Measurements from ENCODE around the gene C1GALT1.

The C1GALT1 gene

GRCh38 chr7:7214398-7215347 lies 32.3 kb downstream of the C1GALT1 start:
- no peak overlapping the region for H3K4me3 ChIP-seq (ENCODE audit: low read length)
- no peak for DNase-seq (ENCODE audit: low read depth)
- no peak for TF ChIP-seq CTCF (IDR thresholded peaks at IDR 0.05; ENCODE audit: insufficient read depth, low read depth, low read length, missing control alignments)

GRCh38 chr7:7216279-7216678 lies 33.9 kb downstream of the C1GALT1 start:
- H3K4me3 ChIP-seq (ENCODE audit: low read length): no peak overlapping the region
- no peak for DNase-seq (ENCODE audit: low read depth)
- TF ChIP-seq CTCF (IDR thresholded peaks at IDR 0.05; ENCODE audit: insufficient read depth, low read depth, low read length, missing control alignments): no peak

GRCh38 chr7:7219216-7219615 lies 36.9 kb downstream of the C1GALT1 start:
- no peak for TF ChIP-seq CTCF (IDR thresholded peaks at IDR 0.05; ENCODE audit: insufficient read depth, low read depth, low read length, missing control alignments)
- no peak overlapping the region for H3K4me3 ChIP-seq (ENCODE audit: low read length)
- DNase-seq (ENCODE audit: low read depth): peak; percentile 32

GRCh38 chr7:7220821-7221220 lies 38.5 kb downstream of the C1GALT1 start:
- no peak for DNase-seq (ENCODE audit: low read depth)
- no peak for TF ChIP-seq CTCF (IDR thresholded peaks at IDR 0.05; ENCODE audit: insufficient read depth, low read depth, low read length, missing control alignments)
- H3K4me3 ChIP-seq (ENCODE audit: low read length): no peak overlapping the region

GRCh38 chr7:7221599-7222038 lies 39.3 kb downstream of the C1GALT1 start:
- peak; percentile 97 for DNase-seq (ENCODE audit: low read depth)
- no peak for TF ChIP-seq CTCF (IDR thresholded peaks at IDR 0.05; ENCODE audit: insufficient read depth, low read depth, low read length, missing control alignments)
- H3K4me3 ChIP-seq (ENCODE audit: low read length): no peak overlapping the region

- no peak for TF ChIP-seq CTCF (IDR thresholded peaks at IDR 0.05; ENCODE audit: insufficient read depth, low read depth, low read length, missing control alignments)
These were observed 40.9 kb downstream of the C1GALT1 start for GRCh38 chr7:7223250-7223649.

More at GRCh38 chr7:7223250-7223649, 40.9 kb downstream of the C1GALT1 start:
- H3K4me3 ChIP-seq (ENCODE audit: low read length): no peak overlapping the region
- DNase-seq (ENCODE audit: low read depth): no peak
